HL-60 (cell line): ENCODE data around the gene MEIG1.
"Not testable (repeated sequence)": the region's sequence is repeated elsewhere in the genome, so short reads cannot be mapped to it uniquely, and the experiment has no call there.

Experiments
- CTCF ChIP-seq: IDR thresholded peaks from one replicate; pipeline ENCODE4 v1.5.1; 2011; ENCODE audit warnings: low read length, control low read depth, inconsistent platforms; ENCODE audit not compliant: insufficient read depth
- REST ChIP-seq: IDR thresholded peaks from 2 replicates; pipeline ENCODE4 v1.6.1; 2012; ENCODE audit warnings: low read depth; ENCODE audit not compliant: insufficient replicate concordance

- not testable (repeated sequence) for TF ChIP-seq REST, CTCF
Measured at GRCh38 chr10:14974153-14974998, 15.2 kb downstream of the MEIG1 start.
